GM10266 (cell line): ENCODE results near the gene SEC16A.
A peak's percentile ranks its signal among the peaks of the same experiment; 100 is the strongest.

Experiments used
- DNase-seq: peaks from one replicate; pipeline ENCODE4 v3.0.0; 2012; ENCODE audit errors: extremely low spot score
- TF ChIP-seq, protein P1 (sequence below): IDR thresholded peaks from 2 replicates; pipeline ENCODE4 v1.5.1; 2012; ENCODE audit warnings: mild to moderate bottlenecking, low read depth; ENCODE audit not compliant: control insufficient read depth, insufficient read depth; ENCODE audit errors: missing control alignments

The SEC16A gene

GRCh38 chr9:136403538-136403914, 79.3 kb downstream of the SEC16A start:
- DNase-seq = peak; percentile 76
- TF ChIP-seq, protein P1, sequence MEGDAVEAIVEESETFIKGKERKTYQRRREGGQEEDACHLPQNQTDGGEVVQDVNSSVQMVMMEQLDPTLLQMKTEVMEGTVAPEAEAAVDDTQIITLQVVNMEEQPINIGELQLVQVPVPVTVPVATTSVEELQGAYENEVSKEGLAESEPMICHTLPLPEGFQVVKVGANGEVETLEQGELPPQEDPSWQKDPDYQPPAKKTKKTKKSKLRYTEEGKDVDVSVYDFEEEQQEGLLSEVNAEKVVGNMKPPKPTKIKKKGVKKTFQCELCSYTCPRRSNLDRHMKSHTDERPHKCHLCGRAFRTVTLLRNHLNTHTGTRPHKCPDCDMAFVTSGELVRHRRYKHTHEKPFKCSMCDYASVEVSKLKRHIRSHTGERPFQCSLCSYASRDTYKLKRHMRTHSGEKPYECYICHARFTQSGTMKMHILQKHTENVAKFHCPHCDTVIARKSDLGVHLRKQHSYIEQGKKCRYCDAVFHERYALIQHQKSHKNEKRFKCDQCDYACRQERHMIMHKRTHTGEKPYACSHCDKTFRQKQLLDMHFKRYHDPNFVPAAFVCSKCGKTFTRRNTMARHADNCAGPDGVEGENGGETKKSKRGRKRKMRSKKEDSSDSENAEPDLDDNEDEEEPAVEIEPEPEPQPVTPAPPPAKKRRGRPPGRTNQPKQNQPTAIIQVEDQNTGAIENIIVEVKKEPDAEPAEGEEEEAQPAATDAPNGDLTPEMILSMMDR = no peak

- TF ChIP-seq, protein P1 = no peak
- DNase-seq = no peak
Measured at GRCh38 chr9:136402067-136402466, 80.8 kb downstream of the SEC16A start.

- TF ChIP-seq, protein P1 = no peak
- no peak for DNase-seq
Measured at GRCh38 chr9:136401173-136401922, 81.5 kb downstream of the SEC16A start.

GRCh38 chr9:136400038-136400834, 82.6 kb downstream of the SEC16A start, which contains the start of gene SNAPC4:
Gene SNAPC4 (minus strand): TSS chr9:136400170. CDS start chr9:136398428, 1,742 bp downstream.
- TF ChIP-seq, protein P1 = peak; percentile 97
- peak; percentile 99 for DNase-seq

DNA sequence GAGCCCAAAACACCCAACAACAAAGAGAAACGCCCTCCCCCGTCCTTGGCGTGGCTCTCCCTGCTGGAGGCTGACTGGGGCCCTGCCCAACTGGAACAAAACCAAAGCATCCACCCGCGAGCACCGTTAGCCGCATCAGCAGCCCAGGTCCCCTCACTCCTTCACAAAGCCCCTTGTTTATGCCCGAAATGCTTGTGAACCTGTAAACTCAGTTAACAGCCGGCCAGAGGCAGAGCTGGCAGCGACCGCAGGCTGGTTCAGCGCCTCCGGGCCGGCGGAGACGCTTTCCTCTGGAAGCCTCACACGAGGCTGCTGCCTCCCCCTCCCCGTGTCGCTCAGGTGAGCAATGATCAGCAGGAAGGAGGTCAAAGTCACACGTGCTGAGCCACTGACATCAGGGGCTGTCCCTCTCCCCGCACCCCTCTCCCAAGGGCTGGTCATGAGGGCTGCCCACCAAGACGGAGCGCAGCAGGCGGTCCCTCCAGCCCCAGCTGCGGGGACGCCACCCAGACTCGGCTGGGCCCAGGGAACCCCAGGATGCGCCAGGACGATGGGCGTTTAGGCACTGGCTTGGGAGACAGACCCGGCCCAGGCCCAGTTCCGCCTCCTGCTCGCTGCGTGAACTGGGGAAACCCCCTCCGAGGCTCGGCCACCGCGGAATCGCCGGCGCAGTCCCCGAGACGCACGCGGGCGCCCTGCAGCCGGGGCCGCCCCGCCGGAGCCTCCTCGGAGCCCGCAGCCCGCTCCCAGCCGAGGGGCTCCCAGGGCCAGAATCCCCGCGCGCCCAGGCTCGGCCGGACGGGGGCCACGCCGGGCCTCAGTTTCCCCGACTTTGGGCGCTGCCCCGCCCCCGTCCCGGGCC, 83.4 kb downstream of the SEC16A start:
- peak; percentile 70 for DNase-seq
- TF ChIP-seq, protein P1 = no peak

DNA sequence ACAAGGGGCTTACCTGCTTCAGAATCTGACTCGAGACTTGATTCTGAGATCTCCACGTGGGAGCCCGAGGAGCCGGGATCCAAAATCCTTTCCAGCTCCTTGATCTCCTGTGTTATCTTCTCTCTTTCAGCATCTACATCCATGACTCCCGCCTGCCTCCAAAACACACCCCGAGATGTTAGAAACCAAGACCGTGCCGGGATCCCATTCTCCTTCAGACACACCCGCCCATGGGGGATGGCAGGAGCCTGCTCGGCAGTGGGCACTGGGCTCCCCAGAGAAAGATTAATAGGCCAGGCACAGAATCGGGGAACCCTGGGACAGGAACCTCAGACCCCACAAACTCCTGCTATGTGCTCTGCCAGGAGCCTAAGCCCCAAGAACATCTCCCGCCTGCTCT, 84.6 kb downstream of the SEC16A start:
- TF ChIP-seq, protein P1 = no peak
- no peak for DNase-seq

DNA sequence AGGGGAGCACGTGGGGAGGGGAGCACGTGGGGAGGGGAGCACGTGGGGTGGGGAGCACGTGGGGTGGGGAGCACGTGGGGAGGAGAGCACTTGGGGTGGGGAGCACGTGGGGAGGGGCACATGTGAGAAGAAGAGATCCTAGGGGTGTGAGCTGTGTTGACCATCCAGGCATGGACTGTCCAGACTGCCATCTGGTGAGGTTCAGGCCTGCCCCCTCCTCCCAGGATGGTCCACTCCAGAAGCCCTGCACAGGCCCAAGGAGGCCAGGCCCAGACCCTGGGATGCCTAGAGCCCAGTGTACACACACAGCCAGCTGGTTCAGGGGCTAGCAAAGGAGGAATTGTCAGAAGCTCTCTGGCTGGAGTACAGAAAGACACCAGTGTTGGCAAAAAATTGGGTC, 85.2 kb downstream of the SEC16A start:
- DNase-seq = no peak
- TF ChIP-seq, protein P1 = no peak
